WTC11 (cell line): Measurements from ENCODE around the gene UGT1A5.

ENCODE experiments used
- CBFB ChIP-seq: sonication (generic); formaldehyde crosslinking; IDR thresholded peaks from 2 replicates; pipeline ENCODE4 v1.8.1; 2022; ENCODE audit warnings: mild to moderate bottlenecking, low read depth, missing genetic modification reagents
- ETV6 ChIP-seq: sonication (generic); formaldehyde crosslinking; IDR thresholded peaks from 2 replicates; pipeline ENCODE4 v1.8.1; 2022; ENCODE audit warnings: mild to moderate bottlenecking, missing genetic modification reagents
- FOXK1 ChIP-seq: sonication (generic); formaldehyde crosslinking; IDR thresholded peaks from 2 replicates; pipeline ENCODE4 v1.8.0; 2022; ENCODE audit warnings: mild to moderate bottlenecking, moderate library complexity, missing genetic modification reagents
- MYBL2 ChIP-seq: sonication (generic); formaldehyde crosslinking; IDR thresholded peaks from 2 replicates; pipeline ENCODE4 v1.8.1; 2023; ENCODE audit warnings: mild to moderate bottlenecking, moderate library complexity, missing genetic modification reagents
- NR1H2 ChIP-seq: sonication (generic); formaldehyde crosslinking; IDR thresholded peaks from 2 replicates; pipeline ENCODE4 v1.9.0; 2021; ENCODE audit warnings: mild to moderate bottlenecking, moderate library complexity, missing genetic modification reagents
- NR3C1 ChIP-seq: sonication (generic); formaldehyde crosslinking; conservative IDR thresholded peaks from 2 replicates; pipeline ENCODE4 v1.8.1; 2023; ENCODE audit warnings: low read depth, mild to moderate bottlenecking, missing genetic modification reagents
- SMAD3 ChIP-seq: sonication (generic); formaldehyde crosslinking; IDR thresholded peaks from 2 replicates; pipeline ENCODE4 v1.8.0; 2022; ENCODE audit warnings: missing genetic modification reagents, mild to moderate bottlenecking, borderline replicate concordance
- ZBTB21 ChIP-seq: sonication (generic); formaldehyde crosslinking; IDR thresholded peaks from 2 replicates; pipeline ENCODE4 v1.8.1; 2023; ENCODE audit warnings: mild to moderate bottlenecking, missing genetic modification reagents, borderline replicate concordance
- ZNF232 ChIP-seq: sonication (generic); formaldehyde crosslinking; IDR thresholded peaks from 2 replicates; pipeline ENCODE4 v1.8.0; 2022; ENCODE audit warnings: mild to moderate bottlenecking, missing genetic modification reagents
- TF ChIP-seq, protein P1 (sequence below): fragments of 200-600 bp; IDR thresholded peaks from 2 replicates; pipeline ENCODE4 v1.8.0; 2022; ENCODE audit warnings: antibody characterized with exemption
- TF ChIP-seq, protein P2 (sequence below): sonication (generic); formaldehyde crosslinking; IDR thresholded peaks from 2 replicates; pipeline ENCODE4 v1.8.0; 2022; ENCODE audit warnings: mild to moderate bottlenecking, missing genetic modification reagents
- TF ChIP-seq, protein P3 (sequence below): sonication (generic); formaldehyde crosslinking; conservative IDR thresholded peaks from 2 replicates; pipeline ENCODE4 v1.8.1; 2022; ENCODE audit warnings: mild to moderate bottlenecking, missing genetic modification reagents
- TF ChIP-seq, protein P4 (sequence below): sonication (generic); formaldehyde crosslinking; IDR thresholded peaks from 2 replicates; pipeline ENCODE4 v1.8.1; 2023; ENCODE audit warnings: mild to moderate bottlenecking, missing genetic modification reagents, moderate library complexity
- TF ChIP-seq, protein P5 (sequence below): sonication (generic); formaldehyde crosslinking; IDR thresholded peaks from 2 replicates; pipeline ENCODE4 v1.8.1; 2022; ENCODE audit warnings: low read depth, mild to moderate bottlenecking, moderate library complexity, missing genetic modification reagents, borderline replicate concordance

DNA sequence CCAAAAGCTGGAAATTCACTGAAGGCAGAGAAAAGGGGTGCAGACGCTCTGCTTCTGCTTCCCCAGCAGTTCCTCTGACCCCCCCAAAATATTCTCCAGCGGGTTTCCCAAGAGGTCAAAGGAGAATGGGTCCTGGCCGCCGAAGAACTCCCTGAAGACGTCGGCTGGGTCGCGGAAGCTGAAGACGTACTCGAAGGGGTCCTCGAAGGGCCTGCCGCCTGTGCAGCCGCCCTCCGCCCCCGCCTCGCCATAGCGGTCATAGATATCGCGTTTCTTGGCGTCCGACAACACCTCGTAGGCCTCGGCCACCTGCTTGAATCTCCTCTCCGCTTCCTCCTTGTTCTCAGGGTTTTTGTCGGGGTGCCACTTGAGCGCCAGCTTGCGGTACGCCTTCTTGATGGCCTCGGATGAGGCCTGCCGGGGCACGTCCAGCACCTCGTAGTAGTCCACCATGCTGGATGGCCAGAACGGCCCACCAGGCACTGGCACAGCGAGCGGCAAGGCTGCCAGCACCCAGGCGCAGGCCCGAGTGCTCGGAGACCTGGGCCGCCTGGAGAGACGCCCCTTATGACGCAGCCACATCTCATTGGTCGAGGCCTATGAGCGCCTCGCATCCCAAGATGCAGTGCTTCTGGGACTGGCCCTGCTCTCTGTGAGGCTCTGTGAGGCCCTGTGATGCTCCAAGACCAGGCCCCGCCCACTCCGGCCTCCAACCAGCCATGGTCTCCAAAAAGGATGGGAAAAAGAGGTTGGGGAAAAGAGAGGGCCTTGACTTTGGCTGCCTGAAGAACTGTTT is 31.0 kb downstream of the UGT1A5 start:
- TF ChIP-seq, protein P1, sequence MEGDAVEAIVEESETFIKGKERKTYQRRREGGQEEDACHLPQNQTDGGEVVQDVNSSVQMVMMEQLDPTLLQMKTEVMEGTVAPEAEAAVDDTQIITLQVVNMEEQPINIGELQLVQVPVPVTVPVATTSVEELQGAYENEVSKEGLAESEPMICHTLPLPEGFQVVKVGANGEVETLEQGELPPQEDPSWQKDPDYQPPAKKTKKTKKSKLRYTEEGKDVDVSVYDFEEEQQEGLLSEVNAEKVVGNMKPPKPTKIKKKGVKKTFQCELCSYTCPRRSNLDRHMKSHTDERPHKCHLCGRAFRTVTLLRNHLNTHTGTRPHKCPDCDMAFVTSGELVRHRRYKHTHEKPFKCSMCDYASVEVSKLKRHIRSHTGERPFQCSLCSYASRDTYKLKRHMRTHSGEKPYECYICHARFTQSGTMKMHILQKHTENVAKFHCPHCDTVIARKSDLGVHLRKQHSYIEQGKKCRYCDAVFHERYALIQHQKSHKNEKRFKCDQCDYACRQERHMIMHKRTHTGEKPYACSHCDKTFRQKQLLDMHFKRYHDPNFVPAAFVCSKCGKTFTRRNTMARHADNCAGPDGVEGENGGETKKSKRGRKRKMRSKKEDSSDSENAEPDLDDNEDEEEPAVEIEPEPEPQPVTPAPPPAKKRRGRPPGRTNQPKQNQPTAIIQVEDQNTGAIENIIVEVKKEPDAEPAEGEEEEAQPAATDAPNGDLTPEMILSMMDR: no peak
- no peak for TF ChIP-seq FOXK1
- TF ChIP-seq ZBTB21 (CRISPR knock-in tag): no peak
- TF ChIP-seq, protein P2, sequence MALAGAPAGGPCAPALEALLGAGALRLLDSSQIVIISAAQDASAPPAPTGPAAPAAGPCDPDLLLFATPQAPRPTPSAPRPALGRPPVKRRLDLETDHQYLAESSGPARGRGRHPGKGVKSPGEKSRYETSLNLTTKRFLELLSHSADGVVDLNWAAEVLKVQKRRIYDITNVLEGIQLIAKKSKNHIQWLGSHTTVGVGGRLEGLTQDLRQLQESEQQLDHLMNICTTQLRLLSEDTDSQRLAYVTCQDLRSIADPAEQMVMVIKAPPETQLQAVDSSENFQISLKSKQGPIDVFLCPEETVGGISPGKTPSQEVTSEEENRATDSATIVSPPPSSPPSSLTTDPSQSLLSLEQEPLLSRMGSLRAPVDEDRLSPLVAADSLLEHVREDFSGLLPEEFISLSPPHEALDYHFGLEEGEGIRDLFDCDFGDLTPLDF (CRISPR knock-in tag): no peak
- no peak for TF ChIP-seq NR3C1 (CRISPR knock-in tag)
- no peak for TF ChIP-seq SMAD3 (CRISPR knock-in tag)
- no peak for TF ChIP-seq MYBL2 (CRISPR knock-in tag)
- no peak for TF ChIP-seq NR1H2 (CRISPR knock-in tag)
- no peak for TF ChIP-seq ZNF232 (CRISPR knock-in tag)
- TF ChIP-seq, protein P3, sequence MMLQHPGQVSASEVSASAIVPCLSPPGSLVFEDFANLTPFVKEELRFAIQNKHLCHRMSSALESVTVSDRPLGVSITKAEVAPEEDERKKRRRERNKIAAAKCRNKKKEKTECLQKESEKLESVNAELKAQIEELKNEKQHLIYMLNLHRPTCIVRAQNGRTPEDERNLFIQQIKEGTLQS (CRISPR knock-in tag): no peak
- TF ChIP-seq CBFB: no peak
- TF ChIP-seq, protein P4, sequence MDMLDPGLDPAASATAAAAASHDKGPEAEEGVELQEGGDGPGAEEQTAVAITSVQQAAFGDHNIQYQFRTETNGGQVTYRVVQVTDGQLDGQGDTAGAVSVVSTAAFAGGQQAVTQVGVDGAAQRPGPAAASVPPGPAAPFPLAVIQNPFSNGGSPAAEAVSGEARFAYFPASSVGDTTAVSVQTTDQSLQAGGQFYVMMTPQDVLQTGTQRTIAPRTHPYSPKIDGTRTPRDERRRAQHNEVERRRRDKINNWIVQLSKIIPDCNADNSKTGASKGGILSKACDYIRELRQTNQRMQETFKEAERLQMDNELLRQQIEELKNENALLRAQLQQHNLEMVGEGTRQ (CRISPR knock-in tag): no peak
- TF ChIP-seq, protein P5, sequence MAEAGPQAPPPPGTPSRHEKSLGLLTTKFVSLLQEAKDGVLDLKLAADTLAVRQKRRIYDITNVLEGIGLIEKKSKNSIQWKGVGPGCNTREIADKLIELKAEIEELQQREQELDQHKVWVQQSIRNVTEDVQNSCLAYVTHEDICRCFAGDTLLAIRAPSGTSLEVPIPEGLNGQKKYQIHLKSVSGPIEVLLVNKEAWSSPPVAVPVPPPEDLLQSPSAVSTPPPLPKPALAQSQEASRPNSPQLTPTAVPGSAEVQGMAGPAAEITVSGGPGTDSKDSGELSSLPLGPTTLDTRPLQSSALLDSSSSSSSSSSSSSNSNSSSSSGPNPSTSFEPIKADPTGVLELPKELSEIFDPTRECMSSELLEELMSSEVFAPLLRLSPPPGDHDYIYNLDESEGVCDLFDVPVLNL: no peak
- no peak for TF ChIP-seq ETV6 (CRISPR knock-in tag)
